Lung microvascular endothelial cell (primary cell): Measurements from ENCODE around the gene TMEM108. TPM values are rescaled to one million over a fixed set of nuclear protein-coding genes. Genes with fewer than 3 reads are reported as not detected.
"Not testable (repeated sequence)": the region's sequence is repeated elsewhere in the genome, so short reads cannot be mapped to it uniquely, and the experiment has no call there.

Source experiments
- DNase-seq, 2 donors: peaks; one replicate each; pipeline versions ENCODE4 v3.0.0 to v3.0.0-alpha.2; 2010; ENCODE audit warnings: low read depth in 2 of 2
- total RNA-seq: library from RNA; depleted of rRNA; stranded (reverse); fragments of >200 nt; gene quantifications from 2 replicates; pipeline ENCODE4 v1.2.1, GENCODE V29; 2014

TMEM108 gene
- not detected in 2 replicates for total RNA-seq

- peak; percentile 55 to 58 for DNase-seq
Measured at GRCh38 chr3:133038089-133038730, at the start of gene TMEM108. TMEM108 (plus strand) TSS chr3:133038391.

- DNase-seq, result no peak
Measured at GRCh38 chr3:132995971-132996370, 42.2 kb upstream of the TMEM108 start.

GRCh38 chr3:132997404-132998185, 40.6 kb upstream of the TMEM108 start:
- DNase-seq, result no peak

GRCh38 chr3:133005032-133005431, 33.2 kb upstream of the TMEM108 start:
- DNase-seq, result not testable (repeated sequence)

GRCh38 chr3:133007601-133008000, 30.6 kb upstream of the TMEM108 start:
- DNase-seq, result no peak

- no peak for DNase-seq
Measured at GRCh38 chr3:133014325-133014724, 23.9 kb upstream of the TMEM108 start.

GRCh38 chr3:133015573-133015972, 22.6 kb upstream of the TMEM108 start:
- not testable (repeated sequence) for DNase-seq

- DNase-seq, result no peak
Measured at GRCh38 chr3:133016838-133017309, 21.3 kb upstream of the TMEM108 start.

GRCh38 chr3:133018921-133019320, 19.3 kb upstream of the TMEM108 start:
- no peak for DNase-seq

- DNase-seq, result no peak
Measured at GRCh38 chr3:133021206-133021605, 17.0 kb upstream of the TMEM108 start.

GRCh38 chr3:133023362-133023761, 14.8 kb upstream of the TMEM108 start:
- no peak for DNase-seq

- no peak for DNase-seq
Measured at GRCh38 chr3:133025546-133025945, 12.6 kb upstream of the TMEM108 start.

GRCh38 chr3:133032301-133032700, 5.9 kb upstream of the TMEM108 start:
- DNase-seq, result no peak

GRCh38 chr3:133037436-133037835, 755 bp upstream of the TMEM108 start:
- DNase-seq, result no peak

- peak in 1 of 2 donors; percentile 4 for DNase-seq
Measured at GRCh38 chr3:133038731-133039375, 662 bp downstream of the TMEM108 start.

- DNase-seq, result peak; percentile 65 to 71
Measured at GRCh38 chr3:133040696-133041523, 2.7 kb downstream of the TMEM108 start.

- DNase-seq, result no peak
Measured at GRCh38 chr3:133041524-133041829, 3.3 kb downstream of the TMEM108 start.

- DNase-seq, result no peak
Measured at GRCh38 chr3:133042778-133043177, 4.6 kb downstream of the TMEM108 start.

GRCh38 chr3:133047980-133048379, 9.8 kb downstream of the TMEM108 start:
- DNase-seq, result no peak

GRCh38 chr3:133049491-133049890, 11.3 kb downstream of the TMEM108 start:
- no peak for DNase-seq

GRCh38 chr3:133050891-133051290, 12.7 kb downstream of the TMEM108 start:
- no peak for DNase-seq

- DNase-seq, result no peak
Measured at GRCh38 chr3:133053532-133053931, 15.3 kb downstream of the TMEM108 start.
